ENCODE results near the gene CENPB. TPM values are rescaled to one million over a fixed set of nuclear protein-coding genes. Genes with fewer than 3 reads are reported as not detected.

The CENPB gene
- total and polyA plus RNA-seq, 4 donors, result 35.9 to 113 (median 79.4) TPM

- ATAC-seq (ENCODE audit: insufficient read depth, low FRiP score) (no peak), DNase-seq (no peak)
- no peak overlapping the region for H3K4me3 ChIP-seq
- no peak for TF ChIP-seq CTCF (IDR thresholded peaks at IDR 0.05; ENCODE audit: control extremely low read depth, extremely low read depth)
- H3K9ac ChIP-seq (ENCODE audit: insufficient read depth in 1 of 2, low read length in 2 of 2), result no peak overlapping the region
- H3K27me3 ChIP-seq (ENCODE audit: control insufficient read depth in 3 of 3, insufficient read depth in 3 of 3, low read length in 2 of 3), result no peaks in the 10 kb centered on the region
- H3K27ac ChIP-seq (ENCODE audit: low read depth in 1 of 2, low read length in 1 of 2), result no peak overlapping the region
- 84 to 94% methylated on average over 11 of the region's 11 CpGs for WGBS, 2 donors
- H3K36me3 ChIP-seq (ENCODE audit: control insufficient read depth in 4 of 4, insufficient read depth in 4 of 4, low read length in 4 of 4), result peaks cover 0 to 11% (median 3%) of the 10 kb centered on the region in 4 donors
- peaks cover 0 to 13% (median 0%) of the 10 kb centered on the region in 5 donors for H3K4me1 ChIP-seq (ENCODE audit: control insufficient read depth in 5 of 5, insufficient read depth in 5 of 5, low read length in 5 of 5)
- H3K9me3 ChIP-seq (ENCODE audit: control insufficient read depth in 4 of 4, insufficient read depth in 3 of 4, low read length in 3 of 4), result no peaks in the 10 kb centered on the region
These were observed 27.2 kb downstream of the CENPB start for GRCh38 chr20:3759316-3759823.

- TF ChIP-seq CTCF (IDR thresholded peaks at IDR 0.05; ENCODE audit: control extremely low read depth, extremely low read depth), result no peak
- H3K4me3 ChIP-seq, result no peak overlapping the region
- WGBS, 2 donors, result 82 to 88% methylated on average over 10 to 11 of the region's 11 CpGs
- H3K27me3 ChIP-seq (ENCODE audit: control insufficient read depth in 3 of 3, insufficient read depth in 3 of 3, low read length in 2 of 3), result no peaks in the 10 kb centered on the region
- no peak for ATAC-seq (ENCODE audit: insufficient read depth, low FRiP score)
- no peak overlapping the region for H3K9ac ChIP-seq (ENCODE audit: insufficient read depth in 1 of 2, low read length in 2 of 2)
- peaks cover 0 to 13% (median 0%) of the 10 kb centered on the region in 5 donors for H3K4me1 ChIP-seq (ENCODE audit: control insufficient read depth in 5 of 5, insufficient read depth in 5 of 5, low read length in 5 of 5)
- DNase-seq, result no peak
- peaks cover 0 to 11% (median 3%) of the 10 kb centered on the region in 4 donors for H3K36me3 ChIP-seq (ENCODE audit: control insufficient read depth in 4 of 4, insufficient read depth in 4 of 4, low read length in 4 of 4)
- H3K27ac ChIP-seq (ENCODE audit: low read depth in 1 of 2, low read length in 1 of 2), result peak overlapping the region in 1 of 2 donors; percentile 16
- H3K9me3 ChIP-seq (ENCODE audit: control insufficient read depth in 4 of 4, insufficient read depth in 3 of 4, low read length in 3 of 4), result no peaks in the 10 kb centered on the region
These were observed 28.0 kb downstream of the CENPB start for GRCh38 chr20:3758566-3758965.

- WGBS, 2 donors, result 74 to 90% methylated on average over 2 of the region's 2 CpGs
- Histone ChIP-seq H3K36me3 (ENCODE audit: control insufficient read depth in 4 of 4, insufficient read depth in 4 of 4, low read length in 4 of 4) (peaks cover 0 to 14% (median 5%) of the 10 kb centered on the region in 4 donors), H3K27ac (ENCODE audit: low read depth in 1 of 2, low read length in 1 of 2) (no peak overlapping the region), H3K9ac (ENCODE audit: insufficient read depth in 1 of 2, low read length in 2 of 2) (no peak overlapping the region), H3K9me3 (ENCODE audit: control insufficient read depth in 4 of 4, insufficient read depth in 3 of 4, low read length in 3 of 4) (no peaks in the 10 kb centered on the region), H3K27me3 (ENCODE audit: control insufficient read depth in 3 of 3, insufficient read depth in 3 of 3, low read length in 2 of 3) (no peaks in the 10 kb centered on the region), H3K4me1 (ENCODE audit: control insufficient read depth in 5 of 5, insufficient read depth in 5 of 5, low read length in 5 of 5) (peaks cover 0 to 11% (median 0%) of the 10 kb centered on the region in 5 donors), H3K4me3 (no peak overlapping the region)
- DNase-seq (no peak), ATAC-seq (ENCODE audit: insufficient read depth, low FRiP score) (no peak)
- no peak for TF ChIP-seq CTCF (IDR thresholded peaks at IDR 0.05; ENCODE audit: control extremely low read depth, extremely low read depth)
These were observed 29.3 kb downstream of the CENPB start for GRCh38 chr20:3757268-3757667.

All from lung (tissue), 12 donors.